Smooth muscle cell of the brain vasculature (primary cell): ENCODE results near the gene EFNA3.

Experiments used
- DNase-seq: peaks from one replicate; pipeline ENCODE4 v3.0.0-alpha.2; 2012; ENCODE audit warnings: low read depth, low spot score

EFNA3 gene

DNA sequence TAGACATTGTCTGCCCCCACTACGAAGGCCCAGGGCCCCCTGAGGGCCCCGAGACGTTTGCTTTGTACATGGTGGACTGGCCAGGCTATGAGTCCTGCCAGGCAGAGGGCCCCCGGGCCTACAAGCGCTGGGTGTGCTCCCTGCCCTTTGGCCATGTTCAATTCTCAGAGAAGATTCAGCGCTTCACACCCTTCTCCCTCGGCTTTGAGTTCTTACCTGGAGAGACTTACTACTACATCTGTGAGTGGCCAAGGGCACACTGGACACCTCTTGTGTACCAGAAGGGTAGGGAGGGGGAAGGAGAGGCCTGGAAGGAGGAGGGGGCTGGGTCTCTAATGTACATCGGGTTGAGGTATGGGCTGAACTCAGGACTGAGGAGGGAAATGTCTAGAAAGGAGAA is 11.9 kb upstream of the EFNA3 start:
- no peak for DNase-seq

DNA sequence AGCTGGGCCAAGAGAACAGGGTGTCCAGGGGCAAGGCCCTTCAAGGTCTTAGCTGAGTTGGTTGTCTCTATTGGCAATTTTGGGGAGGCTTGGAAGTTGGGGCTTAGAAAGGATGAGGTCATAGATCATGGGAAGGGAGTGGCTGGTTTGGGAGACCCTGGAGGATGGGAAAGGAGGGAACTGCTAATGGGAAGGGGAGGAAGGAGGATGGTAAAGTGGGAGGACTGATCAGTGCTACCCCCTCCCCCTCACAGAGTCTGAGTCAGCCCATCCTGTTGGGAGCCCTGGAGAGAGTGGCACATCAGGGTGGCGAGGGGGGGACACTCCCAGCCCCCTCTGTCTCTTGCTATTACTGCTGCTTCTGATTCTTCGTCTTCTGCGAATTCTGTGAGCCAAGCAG is 10.0 kb upstream of the EFNA3 start:
- no peak for DNase-seq

DNA sequence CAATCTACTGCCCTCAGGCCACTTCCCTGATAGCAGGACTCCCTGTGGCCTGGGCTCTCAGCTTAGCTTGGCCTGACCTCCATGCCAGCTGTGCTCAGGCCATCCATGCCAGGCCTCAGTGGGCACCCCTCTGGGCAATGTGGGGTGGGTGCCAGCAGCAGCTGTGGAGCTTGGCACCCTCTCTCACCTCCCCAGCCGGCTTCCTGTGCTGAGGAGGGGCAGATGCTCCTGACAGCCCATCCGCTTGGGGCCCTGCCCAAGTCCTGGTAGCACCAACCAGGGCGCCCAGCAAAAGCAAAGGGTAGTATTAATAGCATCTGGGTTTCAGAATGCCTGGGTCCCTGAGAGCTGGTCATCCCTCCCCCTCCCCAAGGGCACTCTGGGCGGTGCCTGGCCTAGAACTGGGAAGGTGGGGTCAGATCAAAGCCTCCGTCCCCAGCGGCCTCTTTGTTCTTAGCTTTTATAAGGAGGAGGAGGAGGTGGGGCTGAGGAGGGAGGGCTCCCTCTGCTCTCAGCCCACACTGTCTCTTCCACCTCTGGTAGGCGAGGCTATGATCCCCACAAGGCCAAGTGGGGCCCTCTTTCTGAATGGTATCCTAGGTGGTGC is 9.0 kb upstream of the EFNA3 start:
- no peak for DNase-seq

GRCh38 chr1:155070158-155070621 is 8.4 kb upstream of the EFNA3 start:
- no peak for DNase-seq

DNA sequence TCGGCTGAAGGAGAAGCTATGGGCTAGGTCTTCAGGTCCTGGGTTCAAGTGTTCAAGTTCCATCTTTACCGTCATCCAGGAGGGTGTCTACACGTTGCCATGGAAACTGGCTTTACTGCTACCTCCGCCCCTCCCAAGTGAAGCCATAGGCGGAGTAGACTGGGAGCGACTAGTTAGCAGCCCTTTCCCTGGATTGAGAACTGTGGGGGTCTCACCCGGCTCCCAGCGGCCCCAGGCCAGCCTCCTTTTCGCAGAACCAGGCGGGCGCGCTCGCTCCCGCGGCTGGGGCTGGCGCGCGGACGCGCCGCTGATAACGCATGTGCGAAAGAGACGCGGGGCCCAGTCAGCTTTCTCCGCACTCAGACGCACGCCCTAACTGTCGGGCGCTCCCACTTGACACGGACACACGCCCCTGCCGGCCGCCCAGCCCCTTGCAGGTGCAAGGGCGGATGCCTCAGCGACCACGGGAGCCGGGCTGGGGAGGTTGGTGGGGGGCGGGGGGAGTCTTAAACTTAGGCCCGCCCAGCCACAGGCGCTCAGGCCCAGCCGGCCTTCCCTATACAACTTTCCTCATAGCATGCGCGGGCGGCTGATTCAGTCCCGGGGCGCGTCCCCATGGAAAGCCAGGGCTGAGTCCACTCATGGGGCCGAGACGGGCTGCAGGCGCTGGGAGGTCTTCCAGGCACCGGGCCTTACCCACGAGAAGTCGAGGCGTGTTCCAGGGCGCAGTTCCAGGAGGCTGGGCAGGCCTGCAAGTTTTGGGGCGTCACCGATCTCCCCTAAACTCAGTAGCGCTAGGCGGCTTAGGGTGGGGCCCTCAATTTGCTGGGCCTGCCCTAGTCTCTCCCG is 7.7 kb upstream of the EFNA3 start:
- DNase-seq: no peak

- DNase-seq: no peak
Observed at GRCh38 chr1:155071701-155072100, 6.9 kb upstream of the EFNA3 start.

GRCh38 chr1:155072531-155073289 is 5.9 kb upstream of the EFNA3 start:
- DNase-seq: no peak

DNA sequence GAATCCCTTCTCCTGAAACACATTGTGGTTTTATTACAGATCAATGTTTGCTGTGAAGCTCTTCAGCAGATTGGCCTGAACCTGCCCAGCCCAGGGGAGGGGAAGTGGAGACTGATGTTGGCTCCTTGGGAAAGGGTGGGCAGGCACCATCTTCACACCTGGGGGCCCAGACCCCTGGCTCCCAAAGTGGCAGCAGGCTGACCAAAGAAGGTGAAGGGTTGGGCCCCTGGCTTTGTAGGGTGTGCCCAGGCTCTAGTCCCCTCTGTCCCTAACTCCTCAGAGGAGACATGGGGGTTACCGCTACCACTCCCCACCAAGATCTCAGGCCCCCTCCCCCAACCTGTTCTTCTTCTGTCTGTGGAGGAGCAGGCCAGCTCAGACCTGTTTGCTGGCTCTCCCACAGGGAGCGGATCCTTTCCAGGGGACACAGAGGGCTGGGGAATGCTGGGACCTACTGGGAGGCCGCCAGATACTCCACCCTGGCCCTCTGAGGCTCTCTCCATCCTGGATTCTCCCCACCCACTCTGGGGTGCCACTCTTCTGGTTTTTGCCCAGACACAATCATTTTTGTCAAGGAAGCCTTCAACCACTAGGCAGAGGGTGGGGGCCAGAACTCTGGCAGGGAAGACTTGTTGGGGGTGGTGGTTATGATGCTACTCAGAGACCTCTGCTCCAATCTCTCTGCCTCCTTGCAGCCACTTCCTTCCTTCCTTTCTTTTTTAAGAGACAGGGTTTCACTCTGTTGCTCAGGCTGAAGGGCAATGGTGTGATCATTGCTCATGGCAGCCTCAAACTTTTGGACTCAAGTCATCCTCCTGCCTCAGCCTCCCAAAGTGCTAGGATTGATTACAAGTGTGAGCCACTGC is 5.0 kb upstream of the EFNA3 start:
- DNase-seq: no peak

GRCh38 chr1:155075535-155075934 is 3.1 kb upstream of the EFNA3 start:
- DNase-seq: no peak

DNA sequence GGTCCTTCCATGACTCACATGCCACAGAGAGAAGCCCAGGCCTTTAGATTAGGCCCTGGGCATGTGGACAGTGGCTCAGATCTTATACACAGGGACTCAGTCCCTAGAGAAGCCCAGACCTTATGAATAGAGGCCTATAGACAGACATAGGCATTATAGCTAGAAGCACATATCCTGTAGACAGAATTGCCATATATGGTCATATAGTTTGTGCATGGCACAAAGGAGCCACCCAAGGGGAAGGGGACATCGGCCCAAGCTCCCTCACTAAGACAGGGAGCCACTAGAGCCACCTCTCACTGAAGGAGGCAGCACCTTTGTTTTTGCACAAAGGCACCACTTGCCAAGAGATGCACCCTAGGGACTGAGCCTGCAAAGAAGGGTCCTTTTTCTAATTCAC is 2.3 kb upstream of the EFNA3 start:
- DNase-seq: no peak

GRCh38 chr1:155077346-155077745 is 1.3 kb upstream of the EFNA3 start:
- DNase-seq: no peak

GRCh38 chr1:155077758-155078445 is 735 bp upstream of the EFNA3 start:
- DNase-seq: no peak

DNA sequence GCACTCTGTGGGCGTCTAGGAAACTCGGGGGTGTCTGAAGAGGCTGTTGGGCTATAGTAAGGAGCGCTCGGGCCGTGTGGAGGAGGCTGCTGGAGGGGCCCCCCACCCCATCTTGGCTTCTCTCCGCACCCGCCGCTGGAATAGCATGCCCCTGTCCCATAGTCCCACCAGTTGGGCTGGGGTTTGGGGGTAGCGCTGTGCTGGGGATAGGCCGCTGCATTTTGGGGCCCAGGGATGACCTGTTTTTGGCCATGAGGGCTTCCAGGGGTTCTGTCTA is 511 bp downstream of the EFNA3 start:
- DNase-seq: no peak

DNA sequence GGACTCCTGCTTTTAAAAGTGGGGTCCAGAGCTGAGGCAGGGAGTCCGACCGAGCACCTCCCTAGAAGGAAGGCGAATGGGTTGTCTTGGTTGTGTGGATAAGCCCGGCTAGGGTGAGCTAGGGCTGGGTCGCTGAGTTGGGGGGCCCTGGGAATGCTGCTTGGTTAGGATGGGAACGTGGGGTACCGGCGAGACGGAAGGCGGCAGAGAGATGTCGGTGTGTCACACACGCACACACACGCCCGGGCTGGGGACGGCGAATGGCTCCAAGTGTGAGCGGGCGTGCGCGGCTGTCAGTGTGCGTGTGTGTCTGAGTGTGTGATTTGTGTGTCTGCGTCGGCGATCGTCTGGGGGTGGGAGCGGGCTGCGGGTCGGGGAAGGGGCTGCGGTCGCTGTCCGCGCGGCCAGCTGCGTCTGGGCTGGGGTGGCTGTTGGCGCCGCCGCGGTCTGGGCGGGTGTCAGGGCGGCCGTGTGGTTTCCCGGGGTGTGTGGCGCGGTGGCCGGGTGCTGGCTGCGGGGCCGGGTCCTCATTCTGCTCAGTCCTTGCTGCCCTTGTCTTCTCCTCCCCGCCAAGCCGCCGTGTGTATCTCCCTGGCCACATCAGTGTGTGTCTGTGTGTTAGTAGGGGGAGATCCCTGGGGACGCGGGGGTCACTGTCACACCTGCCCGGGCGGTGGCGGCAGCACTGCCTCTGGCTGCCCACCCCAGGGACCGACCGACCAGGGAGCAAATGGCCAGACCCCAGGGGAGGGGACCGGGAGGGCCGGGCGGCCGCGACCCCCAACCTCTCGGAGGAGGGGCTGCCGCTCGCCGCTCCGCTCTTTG is 1.1 kb downstream of the EFNA3 start:
- DNase-seq: no peak

- no peak for DNase-seq
Observed at GRCh38 chr1:155080312-155081228, 1.9 kb downstream of the EFNA3 start.

- no peak for DNase-seq
Observed at GRCh38 chr1:155081472-155082300, 3.0 kb downstream of the EFNA3 start.

GRCh38 chr1:155082301-155083051 is 3.8 kb downstream of the EFNA3 start:
- DNase-seq: no peak
